Sciatic nerve (tissue), 1 donor: ENCODE results near the gene APEX2. TPM values are rescaled to one million over a fixed set of nuclear protein-coding genes. Genes with fewer than 3 reads are reported as not detected.

Source experiments
- total RNA-seq: library from RNA; stranded (reverse); fragmentation: NEBNext Ultra II Directional; extraction: Animal tissue kit (Norgen Biotek cat#: 25700); gene quantifications from one replicate; pipeline ENCODE4 v1.2.1, GENCODE V29; 2021
- donor health status: DM: no; HTN: no; CAD: no.

Gene APEX2
- total RNA-seq, 1 donor from 2014 or later, result 9.0 TPM

Other genes with a start within 250 kb of the APEX2 start
- not detected for gene ITIH6, start 202.1 kb upstream of the APEX2 start, total RNA-seq
- gene MAGED2, start 192.6 kb upstream of the APEX2 start, total RNA-seq, result 182 TPM
- 13.0 TPM for gene TRO, start 79.5 kb upstream of the APEX2 start, total RNA-seq
- gene PFKFB1, start 6.2 kb upstream of the APEX2 start, total RNA-seq, result 2.2 TPM
- 65.2 TPM for gene ALAS2, start 30.6 kb downstream of the APEX2 start, total RNA-seq
- not detected for gene PAGE2B, start 74.7 kb downstream of the APEX2 start, total RNA-seq
- not detected for gene PAGE2, start 88.7 kb downstream of the APEX2 start, total RNA-seq
- gene PAGE5, start 220.0 kb downstream of the APEX2 start, total RNA-seq, result not detected